Hepatocyte (in vitro differentiated cells): Measurements from ENCODE around the gene CFAP53. TPM values are rescaled to one million over a fixed set of nuclear protein-coding genes. Genes with fewer than 3 reads are reported as not detected.

Experiments
- DNase-seq: peaks from one replicate; pipeline ENCODE4 v3.0.0-alpha.2; 2016; ENCODE audit warnings: low spot score
- H2AFZ ChIP-seq: fragments of 200-600 bp; sonication (generic); 2 replicates; pipeline ENCODE4 v1.6.0; 2016; ENCODE audit warnings: antibody characterized with exemption, mild to moderate bottlenecking
- H3K27ac ChIP-seq: fragments of 200-600 bp; sonication (generic); 2 replicates; pipeline ENCODE4 v1.5.1; 2016; ENCODE audit warnings: mild to moderate bottlenecking
- H3K27me3 ChIP-seq: fragments of 200-600 bp; sonication (generic); 2 replicates; pipeline ENCODE4 v1.6.1; 2016
- H3K36me3 ChIP-seq: fragments of 200-600 bp; sonication (generic); replicated peaks from 2 replicates; pipeline ENCODE4 v1.5.1; 2016; ENCODE audit warnings: low read depth; ENCODE audit not compliant: insufficient read depth
- H3K4me1 ChIP-seq: fragments of 200-600 bp; sonication (generic); 2 replicates; pipeline ENCODE4 v1.5.1; 2016; ENCODE audit warnings: mild to moderate bottlenecking, moderate library complexity; ENCODE audit not compliant: insufficient read depth
- H3K4me2 ChIP-seq: fragments of 200-600 bp; sonication (generic); 2 replicates; pipeline ENCODE4 v1.6.0; 2016
- H3K4me3 ChIP-seq: fragments of 200-600 bp; sonication (generic); 2 replicates; pipeline ENCODE4 v1.5.1; 2016; ENCODE audit warnings: mild to moderate bottlenecking
- H3K79me2 ChIP-seq: fragments of 200-600 bp; sonication (generic); 2 replicates; pipeline ENCODE4 v1.6.0; 2017; ENCODE audit warnings: mild to moderate bottlenecking
- H3K9me2 ChIP-seq: fragments of 200-600 bp; sonication (generic); replicated peaks from 2 replicates; pipeline ENCODE4 v1.6.0; 2017; ENCODE audit warnings: mild to moderate bottlenecking; ENCODE audit not compliant: insufficient read depth
- H3K9me3 ChIP-seq: fragments of 200-600 bp; sonication (generic); 2 replicates; pipeline ENCODE4 v1.5.1; 2016; ENCODE audit warnings: low read depth, mild to moderate bottlenecking
- H4K20me1 ChIP-seq: fragments of 200-600 bp; sonication (generic); 2 replicates; pipeline ENCODE4 v1.6.0; 2016; ENCODE audit warnings: mild to moderate bottlenecking; ENCODE audit not compliant: insufficient read depth, poor library complexity, severe bottlenecking
- EZH2 ChIP-seq: fragments of 200-600 bp; sonication (generic); IDR thresholded peaks from 2 replicates; pipeline ENCODE4 v1.6.1; 2016; ENCODE audit warnings: antibody characterized with exemption, mild to moderate bottlenecking, borderline replicate concordance
- EZH2phosphoT487 ChIP-seq: fragments of 200-600 bp; sonication (generic); IDR thresholded peaks from one replicate; pipeline ENCODE4 v1.6.1; 2018; ENCODE audit warnings: antibody characterized with exemption, mild to moderate bottlenecking, low read depth, moderate library complexity; ENCODE audit not compliant: unreplicated experiment, severe bottlenecking
- WGBS: methylation state at CpG from one replicate; pipeline ENCODE4 v1.1.6; 2016; ENCODE audit warnings: low lambda C conversion rate; ENCODE audit errors: missing lambda C conversion rate; 5-methylcytosine and 5-hydroxymethylcytosine counted together
- polyA plus RNA-seq: library from polyadenylated mRNA; unstranded; fragments of >200 nt; fragmentation: Nextera tagmentation; extraction: Ambion mirVana; gene quantifications from 2 replicates; pipeline ENCODE4 v1.2.1, GENCODE V29; 2016
- total RNA-seq: library from RNA; depleted of rRNA; stranded (reverse); fragments of >200 nt; gene quantifications from 2 replicates; pipeline ENCODE4 v1.2.3, GENCODE V29; 2014
- TF ChIP-seq, protein P1 (sequence below): fragments of 200-600 bp; sonication (generic); IDR thresholded peaks from 2 replicates; pipeline ENCODE4 v1.5.1; 2016; ENCODE audit warnings: antibody characterized with exemption, mild to moderate bottlenecking; ENCODE audit not compliant: poor library complexity

CFAP53 gene
- total and polyA plus RNA-seq, 2 experiments from 2014 or later: 0.50 to 0.86 TPM

- H3K79me2 ChIP-seq: peaks cover 51% of the 10 kb centered on the region
- peaks cover 6% of the 10 kb centered on the region for H4K20me1 ChIP-seq
- H3K4me2 ChIP-seq: peak overlapping the region; percentile 83
- DNase-seq: peak; percentile 34
- peaks cover 20% of the 10 kb centered on the region for H3K27me3 ChIP-seq
- no peaks in the 10 kb centered on the region for H3K36me3 ChIP-seq
- peaks cover 5% of the 10 kb centered on the region for H3K4me1 ChIP-seq
- peak overlapping the region; percentile 91 for H3K27ac ChIP-seq
- 7% methylated on average over 25 of the region's 31 CpGs for WGBS
- no peak for TF ChIP-seq EZH2phosphoT487
- TF ChIP-seq, protein P1, sequence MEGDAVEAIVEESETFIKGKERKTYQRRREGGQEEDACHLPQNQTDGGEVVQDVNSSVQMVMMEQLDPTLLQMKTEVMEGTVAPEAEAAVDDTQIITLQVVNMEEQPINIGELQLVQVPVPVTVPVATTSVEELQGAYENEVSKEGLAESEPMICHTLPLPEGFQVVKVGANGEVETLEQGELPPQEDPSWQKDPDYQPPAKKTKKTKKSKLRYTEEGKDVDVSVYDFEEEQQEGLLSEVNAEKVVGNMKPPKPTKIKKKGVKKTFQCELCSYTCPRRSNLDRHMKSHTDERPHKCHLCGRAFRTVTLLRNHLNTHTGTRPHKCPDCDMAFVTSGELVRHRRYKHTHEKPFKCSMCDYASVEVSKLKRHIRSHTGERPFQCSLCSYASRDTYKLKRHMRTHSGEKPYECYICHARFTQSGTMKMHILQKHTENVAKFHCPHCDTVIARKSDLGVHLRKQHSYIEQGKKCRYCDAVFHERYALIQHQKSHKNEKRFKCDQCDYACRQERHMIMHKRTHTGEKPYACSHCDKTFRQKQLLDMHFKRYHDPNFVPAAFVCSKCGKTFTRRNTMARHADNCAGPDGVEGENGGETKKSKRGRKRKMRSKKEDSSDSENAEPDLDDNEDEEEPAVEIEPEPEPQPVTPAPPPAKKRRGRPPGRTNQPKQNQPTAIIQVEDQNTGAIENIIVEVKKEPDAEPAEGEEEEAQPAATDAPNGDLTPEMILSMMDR: no peak
- no peak for TF ChIP-seq EZH2
- peak overlapping the region; percentile 56 for H3K4me3 ChIP-seq
- H3K9me2 ChIP-seq: no peaks in the 10 kb centered on the region
- peak overlapping the region; percentile 4 for H2AFZ ChIP-seq
- H3K9me3 ChIP-seq: no peaks in the 10 kb centered on the region
Measured at GRCh38 chr18:50192995-50193795, 73.1 kb downstream of the CFAP53 start.

- peaks cover 5% of the 10 kb centered on the region for H3K4me1 ChIP-seq
- H3K36me3 ChIP-seq: no peaks in the 10 kb centered on the region
- no peak overlapping the region for H2AFZ ChIP-seq
- H3K9me2 ChIP-seq: no peaks in the 10 kb centered on the region
- TF ChIP-seq EZH2phosphoT487 (no peak), EZH2 (no peak)
- TF ChIP-seq, protein P1: no peak
- H3K4me3 ChIP-seq: no peak overlapping the region
- no peak overlapping the region for H3K27ac ChIP-seq
- DNase-seq: no peak
- H4K20me1 ChIP-seq: peaks cover 7% of the 10 kb centered on the region
- no peaks in the 10 kb centered on the region for H3K9me3 ChIP-seq
- H3K4me2 ChIP-seq: no peak overlapping the region
- peaks cover 10% of the 10 kb centered on the region for H3K27me3 ChIP-seq
- 83% methylated on average over 1 of the region's 1 CpG for WGBS
- H3K79me2 ChIP-seq: peaks cover 73% of the 10 kb centered on the region
Measured at GRCh38 chr18:50190926-50191325, 75.4 kb downstream of the CFAP53 start.

DNA sequence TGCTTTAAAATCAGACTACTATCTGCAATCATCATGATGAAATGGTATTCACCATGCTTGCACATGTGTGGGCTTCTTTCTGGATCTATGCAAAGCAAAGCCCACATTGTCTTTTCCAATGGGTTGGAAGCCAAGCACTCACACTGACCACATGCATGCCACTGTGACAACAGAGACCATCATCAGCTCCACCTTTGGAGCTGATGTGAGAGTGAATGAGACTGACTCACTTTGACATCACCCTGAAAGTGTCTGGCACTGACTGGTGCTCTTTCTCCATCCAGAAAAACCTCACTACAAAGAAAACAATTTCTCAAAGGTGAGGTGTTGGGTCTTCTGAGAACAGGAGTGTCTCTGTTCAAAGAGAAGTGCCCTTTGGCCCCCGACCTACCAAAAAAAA lies 76.1 kb downstream of the CFAP53 start:
- H4K20me1 ChIP-seq: peaks cover 7% of the 10 kb centered on the region
- TF ChIP-seq, protein P1: no peak
- TF ChIP-seq EZH2phosphoT487 (no peak), EZH2 (no peak)
- no peaks in the 10 kb centered on the region for H3K9me3 ChIP-seq
- H3K36me3 ChIP-seq: no peaks in the 10 kb centered on the region
- H3K4me3 ChIP-seq: no peak overlapping the region
- H3K9me2 ChIP-seq: no peaks in the 10 kb centered on the region
- H3K4me2 ChIP-seq: no peak overlapping the region
- no peak for DNase-seq
- H3K27ac ChIP-seq: no peak overlapping the region
- peaks cover 9% of the 10 kb centered on the region for H3K27me3 ChIP-seq
- 63% methylated on average over 1 of the region's 1 CpG for WGBS
- H2AFZ ChIP-seq: no peak overlapping the region
- peaks cover 80% of the 10 kb centered on the region for H3K79me2 ChIP-seq
- H3K4me1 ChIP-seq: peaks cover under 1% of the 10 kb centered on the region
